GM12891 (cell line): ENCODE results near the gene ZFP28.

Experiments used
- PAX5 ChIP-seq: IDR thresholded peaks from 2 replicates; pipeline ENCODE4 v1.6.1; 2011; ENCODE audit warnings: low read length, moderate library complexity, mild to moderate bottlenecking; ENCODE audit not compliant: insufficient read depth, severe bottlenecking
- POLR2A ChIP-seq: IDR thresholded peaks from 2 replicates; pipeline ENCODE4 v1.6.1; 2011; ENCODE audit warnings: low read depth, low read length, control low read depth
- POLR2AphosphoS5 ChIP-seq: IDR thresholded peaks from 2 replicates; pipeline ENCODE4 v1.6.1; 2011; ENCODE audit warnings: low read depth, low read length, control low read depth
- POU2F2 ChIP-seq: IDR thresholded peaks from 2 replicates; pipeline ENCODE4 v1.6.1; 2011; ENCODE audit warnings: low read depth, mild to moderate bottlenecking, control low read depth, low read length, moderate library complexity
- SPI1 ChIP-seq: IDR thresholded peaks from 2 replicates; pipeline ENCODE4 v1.6.1; 2011; ENCODE audit warnings: low read depth, low read length, control low read depth
- TAF1 ChIP-seq: IDR thresholded peaks from 2 replicates; pipeline ENCODE4 v1.6.1; 2011; ENCODE audit warnings: low read depth, low read length, control low read depth

GRCh38 chr19:56562766-56563165, 24.0 kb downstream of the ZFP28 start:
- no peak for TF ChIP-seq POLR2A
- TF ChIP-seq POLR2AphosphoS5: no peak
- no peak for TF ChIP-seq POU2F2
- no peak for TF ChIP-seq PAX5
- no peak for TF ChIP-seq TAF1
- TF ChIP-seq SPI1: no peak
